Measurements from ENCODE around the gene ZC3H12A.

GRCh38 chr1:37425221-37425620, 49.2 kb upstream of the ZC3H12A start:
- TF ChIP-seq CTCF (conservative IDR thresholded peaks at IDR 0.05; ENCODE audit: low read length) (no peak), EZH2phosphoT487 (IDR thresholded peaks at IDR 0.05; ENCODE audit: borderline replicate concordance) (no peak)
